Natural killer cell (primary cell): Measurements from ENCODE around the gene C8G. TPM values are rescaled to one million over a fixed set of nuclear protein-coding genes. Genes with fewer than 3 reads are reported as not detected.

ENCODE experiments used
- ATAC-seq, 3 donors: fragments of 150-1000 bp in 2 of 3; fragments of 200-7000 bp in 1 of 3; cut with Tn5 transposase; 1 replicate in 1 of 3; 2 replicates in 2 of 3; pipeline ENCODE4 v1.10.0; 2021; ENCODE audit warnings: mild to moderate bottlenecking in 2 of 3, moderate library complexity in 2 of 3
- DNase-seq, 2 donors: peaks; one replicate each; pipeline versions ENCODE4 v3.0.0 to v3.0.0-alpha.2; 2013 to 2021; ENCODE audit warnings: mixed read lengths in 1 of 2
- H3K27ac ChIP-seq: one replicate; pipeline ENCODE4 v1.5.1; 2013; ENCODE audit warnings: mild to moderate bottlenecking, low read length
- H3K27me3 ChIP-seq: one replicate; pipeline ENCODE4 v1.6.1; 2013; ENCODE audit warnings: low read length; ENCODE audit not compliant: control insufficient read depth, insufficient read depth
- H3K36me3 ChIP-seq: one replicate; pipeline ENCODE4 v1.6.1; 2013; ENCODE audit warnings: low read length; ENCODE audit not compliant: control insufficient read depth, insufficient read depth
- H3K4me1 ChIP-seq: one replicate; pipeline ENCODE4 v1.6.1; 2013; ENCODE audit warnings: low read length; ENCODE audit not compliant: control insufficient read depth, insufficient read depth
- H3K4me3 ChIP-seq: one replicate; pipeline ENCODE4 v1.5.1; 2013; ENCODE audit warnings: low read length
- H3K9me3 ChIP-seq: one replicate; pipeline ENCODE4 v1.6.1; 2013; ENCODE audit warnings: low read length; ENCODE audit not compliant: control insufficient read depth, insufficient read depth
- H3K27ac Mint-ChIP-seq, 2 donors: one replicate each; pipeline ENCODE4 v1.8.0; 2022; ENCODE audit warnings: mild to moderate bottlenecking in 2 of 2, mixed read lengths in 2 of 2, moderate library complexity in 1 of 2
- H3K27me3 Mint-ChIP-seq, 2 donors: one replicate each; pipeline ENCODE4 v1.8.0; 2022; ENCODE audit warnings: low read depth in 2 of 2, mixed read lengths in 2 of 2
- H3K36me3 Mint-ChIP-seq: one replicate; pipeline ENCODE4 v1.8.0; 2022; ENCODE audit warnings: mixed read lengths
- H3K4me1 Mint-ChIP-seq, 2 donors: one replicate each; pipeline ENCODE4 v1.8.0; 2022; ENCODE audit warnings: mixed read lengths in 2 of 2
- H3K4me3 Mint-ChIP-seq: one replicate; pipeline ENCODE4 v1.8.0; 2022; ENCODE audit warnings: mild to moderate bottlenecking, moderate library complexity, mixed read lengths
- H3K9me3 Mint-ChIP-seq, 2 donors: one replicate each; pipeline ENCODE4 v1.8.0; 2022; ENCODE audit warnings: mixed read lengths in 2 of 2
- CTCF ChIP-seq: fragments of 200-600 bp; IDR thresholded peaks from one replicate; pipeline ENCODE4 v1.8.0; 2022; ENCODE audit warnings: antibody characterized with exemption
- WGBS: methylation state at CpG from one replicate; pipeline ENCODE4 v1.1.7; 2013; ENCODE audit warnings: missing lambda C conversion rate; ENCODE audit not compliant: insufficient coverage; 5-methylcytosine and 5-hydroxymethylcytosine counted together
- intact Hi-C: fragments of 100-400 bp; cut with micrococcal nuclease; formaldehyde crosslinking; loops from one replicate; pipeline ENCODE4 v1.14.2; 2022
- total RNA-seq, 4 donors: library from RNA; stranded (reverse); fragments of 120-200 nt in 1 of 4; gene quantifications; one replicate each; pipeline versions ENCODE4 v1.2.3 to v1.2.4, GENCODE V29; 2013 to 2022

C8G gene
- total RNA-seq, 3 donors from 2014 or later (not counting 1 experiment from before 2014, with no cell fraction given) = 3.9 to 8.5 (median 7.3) TPM

GRCh38 chr9:136926154-136926704, 18.8 kb upstream of the C8G start:
- Mint-ChIP-seq H3K4me1 (peaks cover 0 to 10% of the 10 kb centered on the region in 2 donors), H3K27me3 (no peaks in the 10 kb centered on the region), H3K27ac (no peak overlapping the region), H3K9me3 (no peaks in the 10 kb centered on the region), H3K4me3 (no peak overlapping the region), H3K36me3 (no peaks in the 10 kb centered on the region)
- no peak for DNase-seq
- peaks cover 30% of the 10 kb centered on the region for H3K36me3 ChIP-seq
- ATAC-seq = no peak
- intact Hi-C loops = no loop called here
- H3K27ac ChIP-seq = no peak overlapping the region
- no peak for TF ChIP-seq CTCF
- no peaks in the 10 kb centered on the region for H3K27me3 ChIP-seq
- H3K4me3 ChIP-seq = no peak overlapping the region
- no peaks in the 10 kb centered on the region for H3K4me1 ChIP-seq
- WGBS = 90% methylated on average over 9 of the region's 9 CpGs
- no peaks in the 10 kb centered on the region for H3K9me3 ChIP-seq

GRCh38 chr9:136926749-136927148, 18.3 kb upstream of the C8G start:
- DNase-seq (no peak), ATAC-seq (no peak)
- Histone ChIP-seq H3K27ac (no peak overlapping the region), H3K4me3 (no peak overlapping the region), H3K4me1 (no peaks in the 10 kb centered on the region), H3K36me3 (peaks cover 26% of the 10 kb centered on the region), H3K27me3 (no peaks in the 10 kb centered on the region), H3K9me3 (no peaks in the 10 kb centered on the region)
- H3K36me3 Mint-ChIP-seq = no peaks in the 10 kb centered on the region
- no peak overlapping the region for H3K27ac Mint-ChIP-seq
- intact Hi-C loops = no loop called here
- no peaks in the 10 kb centered on the region for H3K9me3 Mint-ChIP-seq
- TF ChIP-seq CTCF = no peak
- no peak overlapping the region for H3K4me3 Mint-ChIP-seq
- H3K27me3 Mint-ChIP-seq = no peaks in the 10 kb centered on the region
- peaks cover 0 to 10% of the 10 kb centered on the region in 2 donors for H3K4me1 Mint-ChIP-seq
- 96% methylated on average over 13 of the region's 13 CpGs for WGBS

- intact Hi-C loops = no loop called here
- WGBS = 91% methylated on average over 23 of the region's 23 CpGs
- peaks cover 18% of the 10 kb centered on the region for H3K36me3 ChIP-seq
- Mint-ChIP-seq H3K27ac (peak overlapping the region in 1 of 2 donors; percentile 65), H3K27me3 (no peaks in the 10 kb centered on the region), H3K36me3 (no peaks in the 10 kb centered on the region), H3K4me3 (no peak overlapping the region), H3K9me3 (no peaks in the 10 kb centered on the region), H3K4me1 (peaks cover 0 to 10% of the 10 kb centered on the region in 2 donors)
- H3K4me1 ChIP-seq = no peaks in the 10 kb centered on the region
- no peak overlapping the region for H3K27ac ChIP-seq
- TF ChIP-seq CTCF = no peak
- no peaks in the 10 kb centered on the region for H3K9me3 ChIP-seq
- H3K27me3 ChIP-seq = no peaks in the 10 kb centered on the region
- DNase-seq (no peak), ATAC-seq (no peak)
- H3K4me3 ChIP-seq = no peak overlapping the region
These were observed 17.4 kb upstream of the C8G start for GRCh38 chr9:136927343-136928271.
